ENCODE data around the gene TAP1.

- no peak for TF ChIP-seq POLR2AphosphoS5 (IDR thresholded peaks at IDR 0.05)
- TF ChIP-seq CTCF (IDR thresholded peaks at IDR 0.05), result peak; percentile 55 to 73 (median 70)
- TF ChIP-seq EP300 (IDR thresholded peaks at IDR 0.05), result no peak
These were observed 32.3 kb upstream of the TAP1 start for GRCh38 chr6:32885698-32886286.
